Hematopoietic multipotent progenitor cell (in vitro differentiated cells): ENCODE measurements around the gene CALCOCO2. TPM values are rescaled to one million over a fixed set of nuclear protein-coding genes. Genes with fewer than 3 reads are reported as not detected.

Source experiments
- DNase-seq, 3 donors: peaks; one replicate each; pipeline ENCODE4 v3.0.0-alpha.2; 2011 to 2015; ENCODE audit warnings: low read depth in 2 of 3, low spot score in 2 of 3
- small RNA-seq: library from RNA; depleted of rRNA; stranded (forward); fragments of <200 nt; gene quantifications from one replicate; pipeline ENCODE3, GENCODE V24; 2012
- total RNA-seq: library from RNA; depleted of rRNA; stranded (reverse); fragments of >200 nt; gene quantifications from one replicate; pipeline ENCODE4 v1.2.3, GENCODE V29; 2012

Gene CALCOCO2
- total RNA-seq, 1 donor: 75.7 TPM

GRCh38 chr17:48912476-48912875 lies 81.6 kb downstream of the CALCOCO2 start:
- DNase-seq: no peak

Small RNA genes lying within 50 kb of the gene (small RNA-seq; reads per million reads assigned to genes)
- not detected for gene AC068531.1
- not detected for gene RF00263

Other genes starting within 250 kb of the CALCOCO2 start
- 20.5 TPM for gene HOXB3, start 240.8 kb upstream of the CALCOCO2 start, total RNA-seq
- 0.54 TPM for gene HOXB5, start 237.3 kb upstream of the CALCOCO2 start, total RNA-seq
- gene HOXB6, start 226.0 kb upstream of the CALCOCO2 start, total RNA-seq: 7.3 TPM
- gene HOXB7, start 220.0 kb upstream of the CALCOCO2 start, total RNA-seq: 0.54 TPM
- not detected for gene HOXB8, start 215.7 kb upstream of the CALCOCO2 start, total RNA-seq
- gene HOXB9, start 204.7 kb upstream of the CALCOCO2 start, total RNA-seq: under 0.01 TPM
- gene PRAC1, start 108.5 kb upstream of the CALCOCO2 start, total RNA-seq: not detected
- gene PRAC2, start 107.8 kb upstream of the CALCOCO2 start, total RNA-seq: not detected
- not detected for gene HOXB13, start 102.3 kb upstream of the CALCOCO2 start, total RNA-seq
- 1.1 TPM for gene TTLL6, start 13.8 kb upstream of the CALCOCO2 start, total RNA-seq
- 47.7 TPM for gene ATP5MC1, start 61.8 kb downstream of the CALCOCO2 start, total RNA-seq
- 59.2 TPM for gene UBE2Z, start 77.4 kb downstream of the CALCOCO2 start, total RNA-seq
- 43.4 TPM for gene SNF8, start 113.8 kb downstream of the CALCOCO2 start, total RNA-seq
- gene GIP, start 137.6 kb downstream of the CALCOCO2 start, total RNA-seq: not detected
- under 0.01 TPM for gene IGF2BP1, start 166.3 kb downstream of the CALCOCO2 start, total RNA-seq